Activated naive CD8-positive, alpha-beta T cell treated with anti-CD3 and anti-CD28 coated beads, Interleukin-2, amount 10 ng/mL, durations not matched to agents 7 days and 5 days (primary cell): ENCODE data around the gene CFAP53. TPM values are rescaled to one million over a fixed set of nuclear protein-coding genes. Genes with fewer than 3 reads are reported as not detected.
A peak's percentile ranks its signal among the peaks of the same experiment; 100 is the strongest.
"Not testable (repeated sequence)": the region's sequence is repeated elsewhere in the genome, so short reads cannot be mapped to it uniquely, and the experiment has no call there.

Experiments
- ATAC-seq: fragments of 150-1000 bp; cut with Tn5 transposase; one replicate; pipeline ENCODE4 v1.10.0; 2021; ENCODE audit warnings: low read depth, moderate library complexity
- POLR2A ChIA-PET: fragments of 350-600 bp; sonication (Branson Sonifier 250); formaldehyde crosslinking; loops from one replicate; lab custom pipeline; 2021; ENCODE audit warnings: antibody characterized with exemption; lab: Charles Lee
- DNase-seq: peaks from one replicate; pipeline ENCODE4 v3.0.0; 2021
- H3K27ac Mint-ChIP-seq: one replicate; pipeline ENCODE4 v1.8.0; 2022; ENCODE audit warnings: mild to moderate bottlenecking, mixed read lengths
- H3K27me3 Mint-ChIP-seq: one replicate; pipeline ENCODE4 v1.8.0; 2022; ENCODE audit warnings: mild to moderate bottlenecking, moderate library complexity, mixed read lengths
- H3K36me3 Mint-ChIP-seq: one replicate; pipeline ENCODE4 v1.8.0; 2021; ENCODE audit warnings: mild to moderate bottlenecking, mixed read lengths
- H3K4me1 Mint-ChIP-seq: one replicate; pipeline ENCODE4 v1.8.0; 2021; ENCODE audit warnings: mixed read lengths
- H3K4me3 Mint-ChIP-seq: one replicate; pipeline ENCODE4 v1.8.0; 2022; ENCODE audit warnings: mild to moderate bottlenecking, moderate library complexity, mixed read lengths
- H3K9me3 Mint-ChIP-seq: one replicate; pipeline ENCODE4 v1.8.0; 2021; ENCODE audit warnings: mixed read lengths
- total RNA-seq, 2 experiments: library from RNA; stranded (reverse); gene quantifications; one replicate each; pipeline ENCODE4 v1.2.3, GENCODE V29; 2021

The CFAP53 gene
- total RNA-seq = under 1 TPM; 0.36 to 0.68 TPM

DNA sequence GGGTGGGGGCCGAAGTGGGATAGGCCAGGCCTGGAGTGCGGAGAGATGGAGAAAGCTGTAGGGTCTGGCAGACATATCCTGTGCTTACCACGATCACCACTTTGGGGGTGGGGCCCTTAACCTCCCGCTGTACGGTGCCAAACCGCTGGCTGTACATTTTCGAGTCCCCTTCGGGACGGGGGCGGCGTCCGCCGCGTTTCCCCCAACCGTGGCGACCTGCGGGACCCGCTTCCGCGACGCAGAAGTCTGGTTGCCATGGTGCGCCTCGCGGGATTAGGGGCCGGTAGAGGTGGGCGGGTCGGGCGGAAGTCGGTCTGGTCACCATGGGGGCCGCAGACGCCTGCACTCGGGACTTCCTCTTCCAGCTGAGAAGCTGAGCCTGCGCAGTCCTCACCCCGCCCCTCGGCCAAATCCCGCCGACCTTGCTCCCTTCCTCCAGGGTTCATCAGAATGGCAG lies at the start of gene CFAP53:
TSS of gene CFAP53 (minus strand) at position 248 of the 457 bp plus-strand sequence. CDS start at position 157, 91 bp downstream.
- H3K27me3 Mint-ChIP-seq = peaks cover 6% of the 10 kb centered on the region
- H3K4me3 Mint-ChIP-seq = peak within 1 kb of the TSS; percentile 81
- H3K9me3 Mint-ChIP-seq = no peaks in the 10 kb centered on the region
- DNase-seq (peak; percentile 88), ATAC-seq (peak; percentile 87)
- POLR2A ChIA-PET = interaction anchor here (0.7 to 1.6 kb wide), 5 partner anchors 13 to 779 kb away, joined by 3 to 8 read pairs (median 3); partner anchors contain the start of genes C18orf32, MBD1 and SKA1
- H3K36me3 Mint-ChIP-seq = peaks cover 3% of the 10 kb centered on the region
- H3K4me1 Mint-ChIP-seq = peaks cover 11% of the 10 kb centered on the region
- peak within 1 kb of the TSS; percentile 54 for H3K27ac Mint-ChIP-seq

- Mint-ChIP-seq H3K9me3 (no peaks in the 10 kb centered on the region), H3K4me1 (no peaks in the 10 kb centered on the region), H3K4me3 (no peak overlapping the region), H3K27me3 (peaks cover 42% of the 10 kb centered on the region), H3K36me3 (no peaks in the 10 kb centered on the region), H3K27ac (no peak overlapping the region)
- POLR2A ChIA-PET = no interaction called here
- ATAC-seq (no peak), DNase-seq (no peak)
Observed at GRCh38 chr18:50315100-50315871, 49.0 kb upstream of the CFAP53 start.

DNA sequence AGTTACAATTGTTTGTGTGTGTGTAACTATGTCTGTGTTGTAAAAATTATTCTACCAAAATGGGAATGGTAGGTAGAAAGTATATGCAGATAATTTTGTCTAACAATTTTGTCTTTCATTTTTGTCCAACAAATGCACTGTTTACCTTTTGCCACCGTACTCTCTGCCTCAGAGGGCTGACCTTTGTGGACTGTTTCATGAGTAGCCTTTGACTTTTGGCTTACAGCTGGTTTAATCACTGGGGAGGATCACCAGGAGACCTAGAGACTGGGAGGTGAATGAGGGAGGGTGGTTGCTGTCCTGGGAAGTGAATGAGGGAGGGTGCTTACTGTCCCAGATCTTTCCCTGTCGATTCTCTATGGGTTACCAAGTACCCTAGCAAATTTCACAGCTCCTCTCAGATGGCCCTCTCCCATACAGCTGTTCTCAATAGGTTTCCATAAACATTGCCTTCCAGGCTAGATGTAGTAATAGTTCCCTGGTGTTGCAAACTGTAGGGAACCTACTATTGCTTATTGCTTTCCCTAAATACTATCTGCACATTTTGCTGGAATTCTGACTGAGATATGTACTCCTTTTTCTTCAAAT lies 47.7 kb upstream of the CFAP53 start:
- no peaks in the 10 kb centered on the region for H3K9me3 Mint-ChIP-seq
- H3K27me3 Mint-ChIP-seq = peaks cover 30% of the 10 kb centered on the region
- DNase-seq = no peak

DNA sequence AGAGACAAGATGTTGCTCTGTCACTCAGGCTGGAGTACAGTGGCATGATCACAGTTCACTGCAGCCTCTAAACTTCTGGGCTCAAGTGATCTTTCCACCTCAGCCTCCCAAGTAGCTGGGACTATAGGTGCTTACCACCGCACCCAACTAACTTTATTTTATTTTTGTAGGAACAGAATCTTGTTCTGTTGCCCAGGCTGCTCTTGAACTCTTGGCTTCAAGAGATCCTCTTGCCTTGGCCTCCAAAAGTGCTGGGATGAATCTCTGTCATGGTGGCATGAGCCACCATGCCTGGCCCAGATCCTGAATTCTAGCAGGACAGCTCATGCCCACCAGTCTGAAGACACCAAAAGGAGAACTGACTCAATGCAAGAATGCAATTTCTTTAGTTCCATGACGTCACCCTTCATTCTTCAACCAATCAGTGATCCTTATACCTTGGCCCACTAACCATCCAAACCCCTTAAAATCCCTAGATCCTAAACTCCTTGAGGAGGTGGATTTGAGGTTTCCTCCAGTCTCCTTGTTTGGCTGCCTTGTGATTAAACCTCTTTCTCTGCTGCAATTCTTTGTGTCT lies 46.8 kb upstream of the CFAP53 start:
- Mint-ChIP-seq H3K9me3 (no peaks in the 10 kb centered on the region), H3K27ac (no peak overlapping the region), H3K36me3 (no peaks in the 10 kb centered on the region), H3K4me3 (no peak overlapping the region), H3K27me3 (peaks cover 30% of the 10 kb centered on the region), H3K4me1 (peaks cover 5% of the 10 kb centered on the region)
- DNase-seq (no peak), ATAC-seq (no peak)
- POLR2A ChIA-PET = no interaction called here

More for the DNA sequence above, 47.7 kb upstream of the CFAP53 start:
- Mint-ChIP-seq H3K36me3 (no peaks in the 10 kb centered on the region), H3K4me1 (no peaks in the 10 kb centered on the region), H3K4me3 (no peak overlapping the region), H3K27ac (no peak overlapping the region)
- POLR2A ChIA-PET = no interaction called here
- ATAC-seq = no peak

DNA sequence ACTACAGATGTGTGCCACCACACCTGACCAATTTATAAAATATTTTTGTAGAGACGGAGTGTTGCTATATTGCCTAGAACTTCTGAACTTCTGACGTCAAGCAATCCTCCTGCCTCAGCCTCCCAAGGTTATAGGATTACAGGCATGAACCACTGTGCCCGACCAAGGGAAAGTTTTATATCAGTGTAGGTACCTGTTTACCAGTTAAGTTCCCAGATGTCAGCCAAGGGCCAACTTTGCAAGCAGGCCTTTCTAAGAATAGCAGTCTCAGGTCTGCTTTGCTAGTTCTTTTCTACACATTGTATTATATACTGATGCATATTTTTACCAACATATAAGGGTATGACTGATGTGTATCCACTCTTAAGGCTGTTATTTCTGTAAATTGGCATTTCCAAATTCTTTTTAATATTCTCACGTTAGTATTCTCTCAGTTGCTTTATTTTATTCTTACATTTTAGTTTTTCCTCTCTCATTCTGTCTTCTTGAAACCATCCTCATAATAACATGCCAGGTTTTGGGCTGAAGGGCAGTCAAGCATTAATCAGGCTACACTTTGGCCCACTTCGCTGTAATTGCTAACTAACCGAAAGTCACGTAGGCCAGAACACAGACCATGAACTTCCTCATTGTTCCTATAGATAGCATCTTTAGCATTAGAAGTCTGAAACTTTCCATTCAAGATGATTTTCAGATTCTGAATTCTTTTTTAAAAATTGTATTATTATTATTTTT lies 46.2 kb upstream of the CFAP53 start:
- no peak for ATAC-seq
- H3K9me3 Mint-ChIP-seq = no peaks in the 10 kb centered on the region
- no peak overlapping the region for H3K4me3 Mint-ChIP-seq
- POLR2A ChIA-PET = no interaction called here
- peaks cover 12% of the 10 kb centered on the region for H3K4me1 Mint-ChIP-seq
- H3K27ac Mint-ChIP-seq = no peak overlapping the region
- H3K27me3 Mint-ChIP-seq = peaks cover 30% of the 10 kb centered on the region
- DNase-seq = no peak
- no peaks in the 10 kb centered on the region for H3K36me3 Mint-ChIP-seq

- no peaks in the 10 kb centered on the region for H3K9me3 Mint-ChIP-seq
- no peaks in the 10 kb centered on the region for H3K36me3 Mint-ChIP-seq
- H3K27ac Mint-ChIP-seq = no peak overlapping the region
- no peak overlapping the region for H3K4me3 Mint-ChIP-seq
- peaks cover 30% of the 10 kb centered on the region for H3K27me3 Mint-ChIP-seq
- peaks cover 15% of the 10 kb centered on the region for H3K4me1 Mint-ChIP-seq
- DNase-seq (no peak), ATAC-seq (no peak)
- POLR2A ChIA-PET = no interaction called here
Observed at GRCh38 chr18:50311650-50312049, 45.4 kb upstream of the CFAP53 start.

GRCh38 chr18:50310080-50310479 lies 43.8 kb upstream of the CFAP53 start:
- peaks cover 2% of the 10 kb centered on the region for H3K36me3 Mint-ChIP-seq
- POLR2A ChIA-PET = no interaction called here
- H3K4me3 Mint-ChIP-seq = no peak overlapping the region
- no peak for ATAC-seq
- no peak for DNase-seq
- no peak overlapping the region for H3K27ac Mint-ChIP-seq
- peaks cover 5% of the 10 kb centered on the region for H3K9me3 Mint-ChIP-seq
- H3K4me1 Mint-ChIP-seq = peaks cover 15% of the 10 kb centered on the region
- peaks cover 33% of the 10 kb centered on the region for H3K27me3 Mint-ChIP-seq

- POLR2A ChIA-PET, H3K4me3 Mint-ChIP-seq, H3K27ac Mint-ChIP-seq: not testable (repeated sequence)
Observed at GRCh38 chr18:50308851-50309250, 42.6 kb upstream of the CFAP53 start.

DNA sequence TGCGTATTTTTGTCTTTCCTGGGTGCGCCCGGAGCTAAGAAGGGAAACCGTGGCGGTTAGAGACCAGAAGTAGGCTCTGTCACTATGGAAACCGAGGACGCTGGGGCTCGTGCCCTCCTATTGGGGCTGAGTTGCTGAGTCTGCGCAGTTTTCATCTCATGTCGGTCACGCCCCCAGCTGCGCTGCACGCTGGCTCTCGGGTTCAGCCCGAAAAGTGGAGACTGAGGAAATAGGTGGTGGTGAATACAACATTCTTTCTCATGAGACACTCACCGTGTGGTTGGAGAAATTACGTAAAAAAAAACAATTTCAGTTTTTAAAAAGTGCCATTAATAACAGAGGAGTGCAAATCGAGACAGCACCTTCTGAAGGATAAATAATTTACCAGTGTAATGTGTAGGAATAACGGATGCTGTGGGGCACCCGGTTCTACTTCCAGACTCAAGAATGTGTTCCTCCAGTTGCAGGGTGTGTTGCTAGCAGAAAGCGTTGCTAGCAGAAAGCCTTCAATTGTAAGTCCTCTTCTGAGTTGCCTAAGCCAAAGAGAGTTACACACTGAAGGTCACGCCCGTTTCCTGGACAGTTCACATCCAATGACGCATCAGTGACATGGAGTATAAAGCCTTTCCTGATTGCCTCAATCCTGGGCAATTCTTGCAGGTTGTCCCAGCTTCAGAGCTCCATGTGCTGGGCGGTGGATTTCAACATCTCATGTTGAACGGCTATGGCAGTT lies 41.6 kb upstream of the CFAP53 start:
- ATAC-seq (peak; percentile 100), DNase-seq (peak; percentile 81)
- Mint-ChIP-seq H3K27ac (peak overlapping the region; percentile 75), H3K27me3 (peaks cover 30% of the 10 kb centered on the region), H3K4me1 (peaks cover 15% of the 10 kb centered on the region), H3K9me3 (peaks cover 7% of the 10 kb centered on the region), H3K36me3 (peaks cover 3% of the 10 kb centered on the region), H3K4me3 (peak overlapping the region; percentile 95)
- POLR2A ChIA-PET = interaction anchor here (0.6 to 1.9 kb wide), 7 partner anchors 10 to 722 kb away, joined by 3 to 14 read pairs (median 3); partner anchors contain the start of gene MBD1

More at GRCh38 chr18:50308851-50309250, 42.6 kb upstream of the CFAP53 start:
- not testable (repeated sequence) for H3K36me3 Mint-ChIP-seq, ATAC-seq, DNase-seq, H3K9me3 Mint-ChIP-seq
- Mint-ChIP-seq H3K27me3 (peaks cover 29% of the 10 kb centered on the region), H3K4me1 (peaks cover 15% of the 10 kb centered on the region)

- Mint-ChIP-seq H3K4me1 (peaks cover 15% of the 10 kb centered on the region), H3K4me3 (peak overlapping the region; percentile 95), H3K27ac (peak overlapping the region; percentile 75), H3K36me3 (peaks cover 3% of the 10 kb centered on the region), H3K27me3 (peaks cover 33% of the 10 kb centered on the region), H3K9me3 (peaks cover 7% of the 10 kb centered on the region)
- DNase-seq (no peak), ATAC-seq (peak; percentile 38)
- POLR2A ChIA-PET = interaction anchor here (0.6 to 1.9 kb wide), 6 partner anchors 10 to 722 kb away, joined by 3 to 14 read pairs (median 3); partner anchors contain the start of gene MBD1
Observed at GRCh38 chr18:50307400-50307737, 41.1 kb upstream of the CFAP53 start.

- POLR2A ChIA-PET = interaction anchor here (0.7 to 1.9 kb wide), 4 partner anchors 11 to 723 kb away, joined by 3 to 14 read pairs (median 3); partner anchors contain the start of gene MBD1
- H3K4me3 Mint-ChIP-seq = peak overlapping the region; percentile 95
- no peak for ATAC-seq
- H3K27me3 Mint-ChIP-seq = peaks cover 33% of the 10 kb centered on the region
- peaks cover 15% of the 10 kb centered on the region for H3K4me1 Mint-ChIP-seq
- DNase-seq = no peak
- peaks cover 7% of the 10 kb centered on the region for H3K9me3 Mint-ChIP-seq
- no peak overlapping the region for H3K27ac Mint-ChIP-seq
- peaks cover 3% of the 10 kb centered on the region for H3K36me3 Mint-ChIP-seq
Observed at GRCh38 chr18:50306944-50307343, 40.6 kb upstream of the CFAP53 start.

DNA sequence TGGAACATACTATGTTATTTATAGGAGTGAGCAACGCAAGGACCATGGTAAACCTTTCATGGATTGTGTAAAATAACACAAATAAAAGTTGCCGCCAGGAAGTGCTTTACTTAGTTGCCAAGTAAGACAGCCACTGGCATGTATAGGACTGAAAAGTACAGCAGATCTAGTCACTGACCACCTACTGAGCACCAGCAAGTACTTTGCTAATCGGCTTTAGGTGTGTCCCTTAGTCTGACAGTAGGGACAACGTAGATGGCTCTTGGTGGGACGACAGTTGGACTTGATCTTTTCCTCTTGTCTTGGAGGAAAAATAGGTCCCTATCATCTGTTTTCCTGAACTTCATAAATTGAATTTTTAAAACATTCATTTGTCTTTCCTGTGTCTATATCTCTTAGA lies 34.8 kb upstream of the CFAP53 start:
- POLR2A ChIA-PET = no interaction called here
- Mint-ChIP-seq H3K27me3 (peaks cover 59% of the 10 kb centered on the region), H3K9me3 (peaks cover 6% of the 10 kb centered on the region), H3K36me3 (peaks cover 3% of the 10 kb centered on the region), H3K4me3 (no peak overlapping the region), H3K27ac (no peak overlapping the region), H3K4me1 (peaks cover 7% of the 10 kb centered on the region)
- DNase-seq (no peak), ATAC-seq (no peak)
